ENCODE measurements around the gene SPOCK1. TPM values are rescaled to one million over a fixed set of nuclear protein-coding genes. Genes with fewer than 3 reads are reported as not detected.

Gene SPOCK1
- total RNA-seq, 1 experiment from 2014 or later, result 4.0 TPM

DNA sequence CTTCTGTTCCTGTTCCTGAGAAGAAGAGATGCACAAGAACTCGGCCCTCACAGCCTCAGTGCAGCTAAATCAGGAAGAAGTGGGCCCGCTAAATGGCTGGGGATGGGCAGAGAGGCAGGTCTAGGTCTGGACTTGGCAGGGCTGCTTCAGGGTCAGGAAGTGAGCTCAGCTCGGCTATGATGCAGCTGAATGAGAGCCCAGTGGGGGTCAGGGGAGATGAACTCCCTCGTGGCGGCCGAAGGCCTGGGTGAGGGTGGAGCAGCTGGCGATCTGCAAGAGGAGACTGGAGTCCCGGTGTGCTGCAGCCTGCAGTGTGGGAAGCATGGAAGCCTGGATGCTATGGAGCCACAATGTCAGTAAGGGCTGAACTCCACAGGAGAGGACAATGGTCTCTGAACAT is 466.2 kb downstream of the SPOCK1 start:
- CTCF ChIA-PET, result no interaction called here
- intact Hi-C loops (cut with micrococcal nuclease; ENCODE audit: unreplicated experiment), result no loop called here
- no peaks in the 10 kb centered on the region for H3K36me3 ChIP-seq (ENCODE audit: insufficient read depth, low read length, poor library complexity, severe bottlenecking)
- DNase-seq (ENCODE audit: low spot score), result no peak
- H3K9me3 ChIP-seq (ENCODE audit: low read depth, low read length, poor library complexity, severe bottlenecking), result no peaks in the 10 kb centered on the region
- no peak overlapping the region for H3K4me3 ChIP-seq (ENCODE audit: low read depth, low read length, poor library complexity, severe bottlenecking)
- POLR2A ChIA-PET (ENCODE audit: low non-redundant PET), result no interaction called here
- no peaks in the 10 kb centered on the region for H3K4me1 ChIP-seq (ENCODE audit: insufficient read depth, low read length, poor library complexity, severe bottlenecking)
- TF ChIP-seq, protein P1, sequence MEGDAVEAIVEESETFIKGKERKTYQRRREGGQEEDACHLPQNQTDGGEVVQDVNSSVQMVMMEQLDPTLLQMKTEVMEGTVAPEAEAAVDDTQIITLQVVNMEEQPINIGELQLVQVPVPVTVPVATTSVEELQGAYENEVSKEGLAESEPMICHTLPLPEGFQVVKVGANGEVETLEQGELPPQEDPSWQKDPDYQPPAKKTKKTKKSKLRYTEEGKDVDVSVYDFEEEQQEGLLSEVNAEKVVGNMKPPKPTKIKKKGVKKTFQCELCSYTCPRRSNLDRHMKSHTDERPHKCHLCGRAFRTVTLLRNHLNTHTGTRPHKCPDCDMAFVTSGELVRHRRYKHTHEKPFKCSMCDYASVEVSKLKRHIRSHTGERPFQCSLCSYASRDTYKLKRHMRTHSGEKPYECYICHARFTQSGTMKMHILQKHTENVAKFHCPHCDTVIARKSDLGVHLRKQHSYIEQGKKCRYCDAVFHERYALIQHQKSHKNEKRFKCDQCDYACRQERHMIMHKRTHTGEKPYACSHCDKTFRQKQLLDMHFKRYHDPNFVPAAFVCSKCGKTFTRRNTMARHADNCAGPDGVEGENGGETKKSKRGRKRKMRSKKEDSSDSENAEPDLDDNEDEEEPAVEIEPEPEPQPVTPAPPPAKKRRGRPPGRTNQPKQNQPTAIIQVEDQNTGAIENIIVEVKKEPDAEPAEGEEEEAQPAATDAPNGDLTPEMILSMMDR (conservative IDR thresholded peaks at IDR 0.05; ENCODE audit: low read depth, low read length), result no peak
- no peak for TF ChIP-seq EZH2 (IDR thresholded peaks at IDR 0.05; ENCODE audit: borderline replicate concordance, low read depth, low read length, poor library complexity, severe bottlenecking)
- BruUV-seq (replicated peaks), result no TSS peak
- H3K27ac ChIP-seq (ENCODE audit: low read depth, low read length, poor library complexity, severe bottlenecking), result no peak overlapping the region
- H3K27me3 ChIP-seq (replicated peaks; ENCODE audit: insufficient read depth, low read depth, low read length, poor library complexity), result peaks cover 35% of the 10 kb centered on the region

DNA sequence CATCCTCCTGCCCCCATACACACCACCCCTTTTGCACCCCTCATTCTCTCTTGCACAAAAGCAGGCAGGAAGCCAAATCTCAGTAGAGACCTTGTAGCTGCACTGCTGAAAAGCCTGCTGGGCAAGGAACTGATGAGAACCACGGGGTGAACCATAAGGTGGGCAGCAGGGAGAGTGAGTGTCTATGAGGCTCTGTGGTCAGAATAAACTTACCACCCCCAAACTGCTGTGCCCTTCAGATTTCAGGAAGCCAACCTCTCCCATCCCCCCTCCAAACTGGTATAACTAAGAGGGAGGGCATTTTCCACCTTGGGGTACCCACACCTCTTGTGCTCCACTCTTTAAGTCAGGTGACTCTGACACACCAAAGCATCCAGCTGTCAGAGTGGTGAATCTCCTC is 471.4 kb downstream of the SPOCK1 start:
- BruUV-seq (replicated peaks), result no TSS peak
- no peak for TF ChIP-seq EZH2 (IDR thresholded peaks at IDR 0.05; ENCODE audit: borderline replicate concordance, low read depth, low read length, poor library complexity, severe bottlenecking)
- TF ChIP-seq, protein P1 (conservative IDR thresholded peaks at IDR 0.05; ENCODE audit: low read depth, low read length), result no peak
- POLR2A ChIA-PET (ENCODE audit: low non-redundant PET), result no interaction called here
- Histone ChIP-seq H3K27ac (ENCODE audit: low read depth, low read length, poor library complexity, severe bottlenecking) (no peak overlapping the region), H3K4me1 (ENCODE audit: insufficient read depth, low read length, poor library complexity, severe bottlenecking) (no peaks in the 10 kb centered on the region), H3K36me3 (ENCODE audit: insufficient read depth, low read length, poor library complexity, severe bottlenecking) (no peaks in the 10 kb centered on the region), H3K27me3 (replicated peaks; ENCODE audit: insufficient read depth, low read depth, low read length, poor library complexity) (peaks cover 31% of the 10 kb centered on the region), H3K4me3 (ENCODE audit: low read depth, low read length, poor library complexity, severe bottlenecking) (no peak overlapping the region), H3K9me3 (ENCODE audit: low read depth, low read length, poor library complexity, severe bottlenecking) (no peaks in the 10 kb centered on the region)
- intact Hi-C loops (cut with micrococcal nuclease; ENCODE audit: unreplicated experiment), result no loop called here
- CTCF ChIA-PET, result no interaction called here
- no peak for DNase-seq (ENCODE audit: low spot score)

DNA sequence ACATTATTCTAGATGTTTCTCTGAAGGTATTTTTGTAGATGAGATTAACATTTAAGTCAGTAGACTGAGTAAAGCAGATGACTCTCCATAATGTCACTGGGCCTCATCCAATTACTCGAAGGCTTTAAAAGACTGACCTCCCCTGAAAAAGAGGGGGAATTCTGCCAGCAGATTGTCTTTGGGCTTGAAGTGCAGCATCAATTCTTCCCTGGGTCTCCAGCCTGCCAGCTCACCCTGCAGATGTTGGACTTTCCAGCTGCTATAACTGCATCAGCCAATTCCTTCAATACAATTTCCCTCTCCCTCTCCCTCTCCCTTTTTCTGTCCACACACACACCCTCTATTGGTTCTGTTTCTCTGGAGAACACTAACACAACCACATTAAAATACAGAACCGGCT is 472.8 kb downstream of the SPOCK1 start:
- TF ChIP-seq EZH2 (IDR thresholded peaks at IDR 0.05; ENCODE audit: borderline replicate concordance, low read depth, low read length, poor library complexity, severe bottlenecking), result no peak
- TF ChIP-seq, protein P1 (conservative IDR thresholded peaks at IDR 0.05; ENCODE audit: low read depth, low read length), result no peak
- intact Hi-C loops (cut with micrococcal nuclease; ENCODE audit: unreplicated experiment), result no loop called here
- POLR2A ChIA-PET (ENCODE audit: low non-redundant PET), result no interaction called here
- DNase-seq (ENCODE audit: low spot score), result no peak
- Histone ChIP-seq H3K36me3 (ENCODE audit: insufficient read depth, low read length, poor library complexity, severe bottlenecking) (no peaks in the 10 kb centered on the region), H3K9me3 (ENCODE audit: low read depth, low read length, poor library complexity, severe bottlenecking) (no peaks in the 10 kb centered on the region), H3K4me3 (ENCODE audit: low read depth, low read length, poor library complexity, severe bottlenecking) (no peak overlapping the region), H3K4me1 (ENCODE audit: insufficient read depth, low read length, poor library complexity, severe bottlenecking) (no peaks in the 10 kb centered on the region), H3K27me3 (replicated peaks; ENCODE audit: insufficient read depth, low read depth, low read length, poor library complexity) (peaks cover 39% of the 10 kb centered on the region), H3K27ac (ENCODE audit: low read depth, low read length, poor library complexity, severe bottlenecking) (no peak overlapping the region)
- CTCF ChIA-PET, result no interaction called here
- BruUV-seq (replicated peaks), result no TSS peak

All from A673 (cell line).